GM12864 (cell line): Measurements from ENCODE around the gene MUTYH.

Source experiments
- DNase-seq: peaks from one replicate; pipeline ENCODE4 v3.0.0-alpha.2; 2011; ENCODE audit warnings: low read depth
- H3K4me3 ChIP-seq: 2 replicates; pipeline ENCODE4 v1.5.1; 2011; ENCODE audit warnings: mild to moderate bottlenecking, low read depth, low read length, control low read depth
- CTCF ChIP-seq: IDR thresholded peaks from 2 replicates; pipeline ENCODE4 v1.5.1; 2011; ENCODE audit warnings: low read depth, mild to moderate bottlenecking, moderate library complexity, low read length, control low read depth, inconsistent platforms; ENCODE audit errors: missing control alignments

The MUTYH gene

GRCh38 chr1:45329445-45329844, 10.8 kb downstream of the MUTYH start:
- no peak overlapping the region for H3K4me3 ChIP-seq
- DNase-seq, result no peak
- TF ChIP-seq CTCF, result no peak

GRCh38 chr1:45328680-45329079, 11.6 kb downstream of the MUTYH start:
- H3K4me3 ChIP-seq, result peak overlapping the region; percentile 78
- DNase-seq, result no peak
- no peak for TF ChIP-seq CTCF

GRCh38 chr1:45327644-45328515, 12.4 kb downstream of the MUTYH start:
- no peak for TF ChIP-seq CTCF
- H3K4me3 ChIP-seq, result peak overlapping the region; percentile 78
- DNase-seq, result no peak

- peak within 1 kb of the TSS; percentile 78 for H3K4me3 ChIP-seq
- DNase-seq, result peak; percentile 45
- TF ChIP-seq CTCF, result peak; percentile 4
Measured at GRCh38 chr1:45326627-45327623, 13.3 kb downstream of the MUTYH start, which contains the start of gene HPDL. TSS of gene HPDL (plus strand) at chr1:45326895. CDS start at chr1:45327149, 254 bp downstream.

GRCh38 chr1:45325851-45326506, 14.3 kb downstream of the MUTYH start:
- peak overlapping the region; percentile 78; the same call in 1 of the 2 replicates for H3K4me3 ChIP-seq
- no peak for TF ChIP-seq CTCF
- DNase-seq, result no peak

GRCh38 chr1:45322486-45323040, 17.7 kb downstream of the MUTYH start:
- DNase-seq, result no peak
- TF ChIP-seq CTCF, result no peak
- no peak overlapping the region for H3K4me3 ChIP-seq
